Keratinocyte (primary cell): ENCODE results near the gene RNF14.

Source experiments
- CTCF ChIP-seq, 3 experiments: IDR thresholded peaks in 1 of 3; conservative IDR thresholded peaks in 1 of 3; optimal IDR thresholded peaks in 1 of 3; 2 replicates in 2 of 3; 3 replicates in 1 of 3; pipeline versions ENCODE3 to v1.5.1; 2011; ENCODE audit warnings: low read length in 3 of 3, mild to moderate bottlenecking in 3 of 3, moderate library complexity in 2 of 3, control low read depth in 1 of 3, inconsistent platforms in 1 of 3; ENCODE audit not compliant: insufficient read depth in 2 of 3; ENCODE audit errors: extremely low read depth in 1 of 3
- EZH2 ChIP-seq: IDR thresholded peaks from one replicate; pipeline ENCODE4 v1.6.1; 2012; ENCODE audit warnings: inconsistent platforms, mild to moderate bottlenecking, low read length, moderate library complexity

GRCh38 chr5:141919218-141920119, 49.4 kb upstream of the RNF14 start:
- TF ChIP-seq CTCF (optimal IDR thresholded peaks at IDR 0.05 in 1 of 3, IDR thresholded peaks at IDR 0.05 in 1 of 3, conservative IDR thresholded peaks at IDR 0.05 in 1 of 3; ENCODE audit: extremely low read depth in 1 of 3, insufficient read depth in 2 of 3, low read length in 3 of 3), result no peak
- no peak for TF ChIP-seq EZH2
